ENCODE results near the gene IFITM10.

- TF ChIP-seq GATA2 (IDR thresholded peaks at IDR 0.05; ENCODE audit: low read depth, low read length) (no peak), GATA3 (IDR thresholded peaks at IDR 0.05; ENCODE audit: low read depth, low read length) (no peak)
Observed at GRCh38 chr11:1776944-1777715, 26.7 kb upstream of the IFITM10 start.
